Ovary (tissue), 3 donors: ENCODE measurements around the gene ESRRG.

Experiments
- CTCF ChIP-seq, 3 donors: fragments of 450-650 bp in 2 of 3; fragments of 200-600 bp in 1 of 3; IDR thresholded peaks; one replicate each; pipeline versions ENCODE4 v1.5.1 to v1.8.0; 2016 to 2022; ENCODE audit warnings: antibody characterized with exemption in 3 of 3, mild to moderate bottlenecking in 1 of 3
- EP300 ChIP-seq: sonication (generic); formaldehyde crosslinking; IDR thresholded peaks from one replicate; pipeline ENCODE4 v1.6.1; 2017; ENCODE audit warnings: antibody characterized with exemption
- POLR2A ChIP-seq: fragments of 450-650 bp; IDR thresholded peaks from one replicate; pipeline ENCODE4 v1.6.1; 2017; ENCODE audit warnings: antibody characterized with exemption, mild to moderate bottlenecking, moderate library complexity
- donor health status: DM: no; HTN: no; CAD: no.

- TF ChIP-seq CTCF (IDR thresholded peaks at IDR 0.05) = no peak
- TF ChIP-seq EP300 = no peak
- no peak for TF ChIP-seq POLR2A
These were observed 57.8 kb downstream of the ESRRG start for GRCh38 chr1:216665406-216665805.
